Measurements from ENCODE around the gene CHPT1.
"Not testable (repeated sequence)": the region's sequence is repeated elsewhere in the genome, so short reads cannot be mapped to it uniquely, and the experiment has no call there.

Gene CHPT1

DNA sequence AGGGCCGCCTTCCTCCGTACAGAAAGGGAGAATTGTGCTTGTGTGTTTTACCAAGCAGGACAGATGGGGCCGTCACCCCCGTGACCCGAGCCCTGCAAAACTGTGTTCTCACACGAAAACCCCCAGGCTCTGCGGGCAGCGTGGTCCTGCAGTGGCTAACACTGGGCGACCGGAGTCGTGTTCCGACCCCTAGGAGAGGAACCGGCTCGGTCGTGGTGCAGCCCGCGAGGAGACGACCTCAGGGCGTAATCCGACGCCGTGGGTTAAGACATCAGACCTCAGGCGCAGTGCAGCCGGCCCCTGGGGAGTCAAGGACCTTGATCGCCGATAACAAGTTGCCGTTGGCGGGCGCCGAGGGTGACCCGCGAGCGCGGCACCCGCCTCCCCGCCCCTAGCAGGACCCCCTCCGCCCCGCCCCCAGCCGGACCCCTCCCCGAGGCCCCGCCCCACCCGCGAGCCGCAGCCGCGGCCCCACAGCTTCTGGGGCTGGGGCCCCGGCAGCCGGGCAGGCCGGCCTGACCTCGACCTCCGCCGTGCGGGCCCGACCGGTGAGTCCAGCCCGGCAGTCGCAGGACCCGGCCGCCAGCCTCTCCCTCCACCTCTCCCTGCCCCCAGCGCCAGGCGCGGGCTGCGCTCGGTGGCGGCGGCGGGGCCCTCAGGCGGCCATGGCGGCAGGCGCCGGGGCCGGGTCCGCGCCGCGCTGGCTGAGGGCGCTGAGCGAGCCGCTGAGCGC is at the start of gene CHPT1:
TSS of gene CHPT1 (plus strand) at position 444 of the 733 bp plus-strand sequence. CDS start at position 666, 222 bp downstream.
- DNase-seq: peak; percentile 72

DNA sequence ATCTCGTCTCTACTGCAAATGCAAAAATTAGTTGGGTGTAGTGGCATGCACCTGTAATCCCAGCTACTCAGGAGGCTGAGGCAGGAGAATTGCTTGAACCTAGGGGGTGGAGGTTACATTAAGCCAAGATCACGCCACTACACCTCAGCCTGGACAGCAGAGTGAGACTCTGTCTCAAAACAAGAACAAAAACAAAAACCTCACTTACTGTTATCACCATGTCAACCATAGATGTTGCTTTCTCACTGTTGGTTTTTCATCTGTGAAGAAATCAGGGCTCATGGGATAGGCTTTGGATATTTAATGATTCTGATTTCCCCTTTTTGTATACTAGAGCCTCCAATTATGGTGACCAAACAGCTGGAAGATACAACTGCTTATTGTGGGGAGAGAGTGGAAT is 49.7 kb upstream of the CHPT1 start:
- DNase-seq: no peak

- no peak for DNase-seq
Measured at GRCh38 chr12:101648195-101648594, 49.2 kb upstream of the CHPT1 start.

GRCh38 chr12:101650346-101651117 is 46.9 kb upstream of the CHPT1 start:
- no peak for DNase-seq

DNA sequence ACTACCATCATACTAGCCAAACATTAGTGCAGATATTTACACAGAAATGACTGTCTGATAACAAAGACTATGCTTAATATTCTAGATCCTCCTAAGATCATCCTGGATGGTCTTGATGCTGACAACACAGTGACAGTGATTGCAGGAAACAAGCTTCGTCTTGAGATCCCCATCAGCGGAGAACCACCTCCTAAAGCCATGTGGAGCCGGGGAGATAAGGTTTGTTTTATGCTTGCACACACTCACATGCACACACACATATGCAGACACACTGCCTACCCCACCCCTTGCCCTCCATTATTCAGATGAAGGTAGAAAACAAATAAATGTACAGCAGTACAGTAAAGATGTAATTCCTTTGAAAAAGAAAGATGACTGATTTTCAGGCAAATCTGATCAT is 44.4 kb upstream of the CHPT1 start:
- no peak for DNase-seq

DNA sequence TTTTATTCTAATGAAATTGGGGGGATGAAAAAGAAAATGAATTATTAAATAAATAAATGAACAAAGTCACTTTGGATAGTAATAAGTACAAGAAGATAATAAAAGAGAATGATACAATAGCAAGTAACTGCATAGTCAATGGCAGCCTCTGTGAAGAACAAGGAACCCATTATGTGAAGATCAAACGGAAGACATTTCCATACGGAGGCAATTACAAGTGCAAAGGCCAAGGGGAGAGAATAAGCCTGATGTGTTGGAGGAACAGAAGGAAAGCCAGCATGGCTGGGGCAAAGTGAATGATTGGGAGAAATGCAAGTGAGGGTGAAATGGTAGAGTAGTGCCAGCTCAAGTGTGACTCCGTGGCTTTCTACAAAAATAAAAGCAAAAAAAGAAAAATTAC is 43.9 kb upstream of the CHPT1 start:
- no peak for DNase-seq

- DNase-seq: no peak
Measured at GRCh38 chr12:101654442-101654841, 43.0 kb upstream of the CHPT1 start.

DNA sequence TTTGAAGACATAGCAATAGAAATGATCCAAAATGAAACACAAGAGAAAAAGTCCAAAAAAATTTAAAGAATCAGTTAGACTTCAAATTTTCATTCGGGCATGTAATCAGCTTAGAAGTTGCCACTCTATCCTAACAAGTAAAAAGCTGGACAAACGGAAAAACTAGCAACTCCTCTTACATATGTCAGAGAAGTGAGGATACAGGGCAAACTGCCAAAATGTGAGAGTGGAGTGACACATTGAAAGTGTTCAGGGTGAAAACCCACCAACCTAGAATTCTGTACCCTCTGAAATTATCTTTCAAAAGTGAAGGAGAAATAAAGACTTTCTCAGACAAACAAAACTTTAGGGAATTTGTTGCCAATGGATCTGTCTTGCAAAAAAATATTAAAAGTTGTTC is 42.0 kb upstream of the CHPT1 start:
- no peak for DNase-seq

- DNase-seq: not testable (repeated sequence)
Measured at GRCh38 chr12:101660662-101661061, 36.8 kb upstream of the CHPT1 start.

DNA sequence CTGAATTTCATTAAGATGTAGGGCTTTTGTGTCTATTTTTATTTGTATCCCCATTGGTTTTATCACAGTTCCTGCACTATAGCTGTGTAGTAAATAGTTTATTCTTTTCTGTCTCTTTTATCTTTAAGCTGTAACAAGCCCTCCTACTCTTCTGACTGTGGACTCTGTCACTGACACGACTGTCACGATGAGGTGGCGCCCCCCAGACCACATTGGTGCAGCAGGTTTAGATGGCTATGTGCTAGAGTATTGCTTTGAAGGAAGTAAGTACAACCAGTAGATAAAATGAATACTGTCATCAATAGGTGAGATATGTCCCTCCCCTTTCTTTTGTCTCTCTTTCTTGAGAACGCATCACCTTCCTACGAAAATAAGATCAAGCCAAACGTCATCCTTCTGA is 34.1 kb upstream of the CHPT1 start:
- no peak for DNase-seq

DNA sequence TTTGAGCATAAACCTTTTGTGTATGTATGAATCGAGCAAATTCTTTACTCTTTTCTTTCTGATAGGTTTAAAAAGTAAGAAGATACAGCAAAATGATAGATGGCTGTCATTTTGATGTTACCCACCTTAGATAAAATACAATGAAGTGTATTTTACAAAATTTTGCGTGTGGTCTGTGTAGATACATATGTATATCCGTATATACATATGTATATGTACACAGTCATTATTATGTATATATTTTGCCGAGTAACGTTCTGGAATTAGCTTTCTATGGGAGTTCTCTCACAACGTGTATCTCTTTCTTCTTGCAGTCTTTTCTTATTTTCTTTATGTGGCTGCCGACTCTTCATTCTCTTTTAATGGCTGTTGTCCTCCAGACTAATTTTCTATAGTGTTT is 32.4 kb upstream of the CHPT1 start:
- no peak for DNase-seq

DNA sequence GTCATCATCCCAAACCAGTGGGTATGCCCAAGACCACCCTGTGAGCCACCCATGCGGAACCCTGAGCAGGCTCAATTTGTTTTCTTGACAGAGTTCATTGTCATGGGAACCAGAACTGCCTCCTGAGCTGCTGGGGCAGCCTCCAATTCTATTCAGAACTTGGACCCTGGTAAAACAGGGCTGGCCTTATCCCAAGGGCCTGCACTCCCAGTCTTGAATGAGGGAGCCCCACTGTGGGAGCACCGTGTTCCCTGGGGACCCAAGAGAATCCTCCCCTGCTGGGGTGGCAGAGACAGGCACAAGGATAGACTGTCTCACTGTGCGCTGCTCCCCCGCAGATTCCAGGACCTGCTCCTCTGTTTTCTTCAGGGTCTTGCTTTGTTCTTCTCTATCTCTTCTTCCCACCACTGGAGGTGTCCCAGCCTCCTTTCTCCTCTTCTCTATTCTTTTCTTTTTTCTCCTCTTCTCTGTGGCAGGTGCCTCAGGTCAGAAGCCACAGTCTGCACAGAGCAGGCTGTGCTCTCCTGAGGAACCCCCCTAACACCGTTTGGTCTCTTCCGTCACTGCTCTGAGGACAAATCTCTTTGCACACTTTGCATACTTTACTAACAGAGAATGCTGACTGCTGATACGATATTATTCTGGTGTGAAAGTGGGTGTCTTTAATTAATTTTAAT is 31.2 kb upstream of the CHPT1 start:
- DNase-seq: no peak

- no peak for DNase-seq
Measured at GRCh38 chr12:101667591-101667990, 29.8 kb upstream of the CHPT1 start.

DNA sequence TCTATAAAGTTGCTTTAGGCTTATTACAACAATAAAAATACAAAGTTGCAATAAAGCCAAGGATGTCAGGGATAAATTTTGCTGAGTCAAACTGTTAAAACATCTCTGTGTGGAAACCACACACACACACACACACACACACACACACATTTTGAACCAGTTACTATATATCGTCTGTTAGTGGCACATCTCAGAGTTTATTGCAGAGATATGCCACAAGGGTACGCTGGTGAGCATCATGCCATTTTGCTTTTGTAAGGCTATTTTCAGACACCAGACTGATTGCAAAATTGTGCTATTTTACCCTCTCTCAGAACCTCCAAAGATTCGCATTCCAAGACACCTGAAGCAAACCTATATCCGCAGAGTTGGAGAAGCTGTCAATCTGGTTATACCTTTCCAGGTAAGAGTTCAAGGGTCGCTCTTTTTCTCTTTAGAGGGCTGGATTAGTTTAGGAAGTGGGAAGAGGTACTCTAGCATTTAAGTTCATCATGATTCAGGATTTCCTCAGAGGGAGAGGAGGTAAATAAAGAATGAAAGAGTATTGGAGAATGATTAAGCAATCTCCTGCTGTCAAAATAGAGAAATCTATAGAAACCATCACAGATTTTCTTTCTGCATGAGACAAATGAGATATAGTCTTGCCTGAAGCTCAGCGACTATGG is 27.3 kb upstream of the CHPT1 start:
- peak; percentile 60 for DNase-seq

DNA sequence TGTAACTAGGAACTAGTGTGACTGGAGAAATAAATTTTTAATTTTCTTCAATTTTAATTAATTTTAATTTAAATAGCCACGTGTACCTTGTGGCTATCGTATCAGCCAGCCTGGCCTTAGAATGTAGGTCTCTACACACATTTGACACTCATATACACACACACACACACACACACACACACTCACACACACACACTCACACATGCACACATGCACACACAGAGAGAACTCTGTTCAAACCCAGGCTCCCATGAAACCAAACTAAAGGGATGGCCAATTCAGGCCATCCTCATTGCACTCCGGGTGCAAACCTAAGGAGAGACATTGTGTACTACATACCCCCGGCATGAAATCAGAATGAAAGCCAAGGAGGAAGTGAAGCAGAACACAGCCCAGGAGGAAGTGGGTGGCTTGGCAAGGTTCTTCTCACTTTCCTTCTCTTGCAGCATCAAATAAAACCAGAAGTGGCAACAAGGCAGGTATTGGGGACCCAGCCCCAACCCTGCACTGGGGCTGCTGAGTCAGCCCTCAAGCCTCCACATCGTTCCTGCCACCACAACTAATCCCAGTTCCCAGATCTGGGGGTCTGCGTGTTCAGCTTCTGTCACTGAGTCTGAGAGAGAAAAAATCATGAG is 26.2 kb upstream of the CHPT1 start:
- peak; percentile 37 for DNase-seq

DNA sequence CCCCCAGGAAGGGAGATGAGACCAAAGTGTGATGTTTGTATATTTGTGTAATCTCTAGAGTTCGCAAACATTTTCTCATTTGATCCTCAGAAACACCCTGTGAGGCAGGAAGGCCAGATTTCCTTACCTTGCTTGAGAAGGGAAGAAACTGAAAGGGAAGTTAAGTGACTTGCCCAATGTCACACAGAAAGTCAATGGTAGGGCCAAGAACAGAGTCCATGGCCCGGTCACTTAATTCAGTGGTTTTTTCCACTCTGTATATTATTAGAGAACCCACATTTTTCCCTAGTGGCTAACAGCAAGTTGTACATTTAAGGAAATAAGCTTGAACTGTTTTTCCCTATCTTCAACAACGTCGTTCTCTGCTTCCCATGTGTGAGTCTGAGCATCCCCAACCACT is 25.6 kb upstream of the CHPT1 start:
- no peak for DNase-seq

DNA sequence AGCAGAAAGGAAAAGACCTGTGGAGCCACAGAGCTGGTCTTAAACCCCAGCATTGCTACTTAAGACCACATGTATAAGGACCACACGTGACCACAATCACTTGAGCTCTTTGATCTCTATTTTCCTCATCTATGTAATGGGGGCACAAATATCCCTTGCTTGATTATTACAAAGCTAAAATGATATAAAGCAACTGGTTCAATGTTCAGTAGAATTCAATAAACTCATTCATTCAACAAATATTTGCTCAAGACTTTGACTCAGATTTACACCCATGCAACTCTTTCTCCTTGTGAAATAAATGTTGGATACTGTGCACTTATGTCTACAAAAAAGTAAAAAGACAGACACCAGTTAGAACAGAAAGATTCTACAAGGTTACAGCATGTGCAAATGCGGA is 21.9 kb upstream of the CHPT1 start:
- DNase-seq: no peak

GRCh38 chr12:101676497-101676896 is 20.9 kb upstream of the CHPT1 start:
- not testable (repeated sequence) for DNase-seq

DNA sequence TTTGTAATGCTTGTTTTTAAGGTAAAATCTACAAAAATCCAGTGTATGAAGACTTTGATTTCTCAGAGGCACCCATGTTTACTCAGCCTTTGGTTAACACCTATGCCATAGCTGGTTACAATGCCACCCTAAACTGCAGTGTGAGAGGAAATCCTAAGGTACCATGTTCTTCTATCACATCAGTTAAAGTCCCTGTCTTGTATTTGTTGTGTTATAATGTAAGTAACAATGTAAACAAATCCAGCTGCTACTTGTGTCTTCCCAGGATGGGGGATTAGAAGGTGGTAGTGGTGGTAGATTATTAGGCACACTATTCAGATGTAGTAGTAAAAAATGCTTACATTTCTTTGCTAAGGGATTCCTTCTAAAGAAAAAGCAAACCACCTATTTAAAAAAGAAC is 19.4 kb upstream of the CHPT1 start:
- no peak for DNase-seq

GRCh38 chr12:101680240-101680639 is 17.2 kb upstream of the CHPT1 start:
- DNase-seq: no peak

- DNase-seq: no peak
Measured at GRCh38 chr12:101680647-101681046, 16.8 kb upstream of the CHPT1 start.

GRCh38 chr12:101681627-101682026 is 15.8 kb upstream of the CHPT1 start:
- DNase-seq: not testable (repeated sequence)

DNA sequence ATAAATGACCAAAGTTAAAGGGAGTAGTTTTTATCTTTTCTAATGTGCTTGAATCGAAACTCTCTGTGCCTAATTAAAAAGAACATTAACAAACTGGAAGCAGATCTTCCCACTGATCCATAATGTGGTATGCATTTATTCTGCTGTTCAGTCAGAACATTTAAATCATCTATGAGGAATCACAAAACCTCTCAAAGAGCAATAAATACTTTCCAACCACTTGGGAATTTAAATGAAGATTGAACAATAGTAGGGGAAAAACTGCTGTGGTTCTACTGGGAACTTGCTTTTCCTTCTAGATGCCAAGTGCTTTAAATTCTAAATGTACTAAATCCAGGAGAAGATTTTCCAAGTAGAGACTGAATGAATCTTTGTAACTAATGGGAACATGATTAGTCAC is 12.3 kb upstream of the CHPT1 start:
- DNase-seq: no peak

All from CD4-positive, alpha-beta T cell treated with Interleukin-12 subunit alpha and Interleukin-12 subunit beta, for 1 hour (primary cell).